Myocyte (in vitro differentiated cells): ENCODE measurements around the gene TPM4. TPM values are rescaled to one million over a fixed set of nuclear protein-coding genes. Genes with fewer than 3 reads are reported as not detected.
A peak's percentile ranks its signal among the peaks of the same experiment; 100 is the strongest.
"Not testable (repeated sequence)": the region's sequence is repeated elsewhere in the genome, so short reads cannot be mapped to it uniquely, and the experiment has no call there.

Experiments
- DNase-seq: peaks from one replicate; pipeline ENCODE4 v3.0.0-alpha.2; 2012; ENCODE audit warnings: low read depth
- total RNA-seq: library from RNA; depleted of rRNA; stranded (reverse); fragments of >200 nt; gene quantifications from 2 replicates; pipeline ENCODE4 v1.2.3, GENCODE V29; 2014

Gene TPM4
- total RNA-seq, 1 donor from 2014 or later, result 324 TPM

DNA sequence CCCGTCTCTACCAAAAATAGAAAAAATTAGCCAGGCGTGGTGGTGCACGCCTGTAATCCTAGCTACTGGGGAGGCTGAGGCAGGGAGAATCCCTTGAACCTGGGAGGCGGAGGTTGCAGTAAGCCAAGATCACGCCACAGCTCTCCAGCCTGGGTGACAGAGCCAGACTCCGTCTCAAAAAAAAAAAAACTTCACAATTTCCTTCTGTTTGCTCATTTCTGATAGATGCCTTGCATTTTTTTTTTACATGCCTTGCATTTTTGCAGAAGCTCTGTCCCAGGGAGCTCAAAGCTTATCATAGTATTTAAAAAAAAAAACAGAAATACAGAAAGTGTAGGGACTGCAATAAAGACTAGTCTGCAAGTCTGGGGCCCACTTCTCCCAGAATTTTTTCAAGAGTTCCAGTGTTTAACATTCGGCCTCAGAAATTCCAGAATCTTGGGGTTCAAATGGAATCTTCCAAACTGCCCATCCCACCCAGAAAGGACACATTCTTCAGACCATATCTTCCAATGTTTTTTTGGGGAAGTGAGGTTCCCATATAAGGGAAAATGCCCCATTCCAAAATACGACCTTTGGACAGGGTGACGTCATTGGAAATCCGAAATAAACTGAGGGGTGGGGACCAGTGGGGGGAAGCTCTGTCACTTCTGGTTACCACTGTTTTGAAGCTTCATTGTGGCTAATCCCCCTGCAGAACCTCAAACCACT, 18.2 kb downstream of the TPM4 start:
- DNase-seq, result no peak

DNA sequence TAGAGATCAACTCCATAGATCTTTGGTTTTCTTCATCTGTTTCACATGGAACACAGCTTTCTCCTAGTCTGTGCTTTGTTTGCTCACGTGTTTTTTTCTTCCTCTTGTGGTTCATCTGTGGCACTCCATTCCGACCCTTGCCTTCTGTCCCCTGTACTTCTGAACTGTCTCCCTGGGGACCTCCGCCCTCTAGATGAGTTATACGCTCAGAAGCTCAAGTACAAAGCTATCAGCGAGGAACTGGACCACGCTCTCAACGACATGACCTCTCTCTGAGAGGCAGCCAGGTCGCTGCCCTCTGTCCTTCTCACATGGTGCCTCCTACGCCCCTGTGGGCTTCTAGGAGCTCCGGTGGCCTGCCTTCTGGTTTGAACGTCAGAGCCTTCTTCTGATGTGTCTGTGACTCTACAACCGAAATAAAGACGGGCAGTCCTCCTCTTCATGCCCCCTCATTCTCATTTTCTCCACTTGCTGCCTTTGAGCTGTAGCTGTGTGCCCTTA, 18.8 kb downstream of the TPM4 start:
- no peak for DNase-seq

DNA sequence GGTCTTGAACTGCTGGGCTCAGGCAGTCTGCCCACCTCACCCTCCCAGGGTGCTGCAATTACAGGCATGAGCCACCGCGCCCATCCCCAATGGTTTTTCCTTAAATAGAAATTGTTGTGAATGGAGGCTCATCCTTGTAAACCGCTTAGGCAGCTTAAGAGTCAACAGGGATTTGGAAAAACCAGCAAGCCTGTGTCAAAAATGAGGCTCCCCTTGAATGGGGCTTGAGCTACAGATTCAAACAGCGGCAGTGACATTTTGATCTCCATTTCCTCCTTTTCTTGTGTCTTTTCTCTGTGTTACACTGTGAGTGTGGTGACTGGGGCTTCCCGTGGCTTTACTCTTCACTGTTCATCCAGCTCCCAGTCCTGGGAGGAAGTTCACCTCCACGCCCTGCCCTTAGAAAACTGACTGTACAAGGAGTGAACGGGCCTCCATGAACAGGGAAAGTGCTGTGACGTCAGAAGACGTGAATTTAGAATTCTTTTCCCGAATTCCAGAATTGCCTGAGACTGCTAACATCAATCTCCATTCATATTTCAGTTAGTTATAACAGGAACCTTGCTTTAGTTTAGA, 20.1 kb downstream of the TPM4 start:
- DNase-seq, result peak; percentile 30

DNA sequence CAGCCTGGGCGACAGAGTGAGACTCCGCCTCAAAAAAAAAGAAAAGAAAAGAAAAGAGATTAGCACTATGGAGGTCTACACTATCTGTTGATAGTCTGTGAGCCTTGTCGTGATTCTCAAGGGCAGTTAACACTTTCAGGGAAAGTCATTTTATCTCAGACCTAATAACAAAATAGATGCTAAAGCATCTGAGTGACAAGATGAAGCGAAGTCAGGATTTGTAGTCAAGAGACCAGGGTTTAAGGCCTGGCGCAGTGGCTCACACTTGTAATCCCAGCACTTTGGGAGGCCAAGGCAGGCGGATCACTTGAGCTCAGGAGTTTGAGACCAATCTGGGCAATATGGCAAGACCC, 22.1 kb downstream of the TPM4 start:
- no peak for DNase-seq

DNA sequence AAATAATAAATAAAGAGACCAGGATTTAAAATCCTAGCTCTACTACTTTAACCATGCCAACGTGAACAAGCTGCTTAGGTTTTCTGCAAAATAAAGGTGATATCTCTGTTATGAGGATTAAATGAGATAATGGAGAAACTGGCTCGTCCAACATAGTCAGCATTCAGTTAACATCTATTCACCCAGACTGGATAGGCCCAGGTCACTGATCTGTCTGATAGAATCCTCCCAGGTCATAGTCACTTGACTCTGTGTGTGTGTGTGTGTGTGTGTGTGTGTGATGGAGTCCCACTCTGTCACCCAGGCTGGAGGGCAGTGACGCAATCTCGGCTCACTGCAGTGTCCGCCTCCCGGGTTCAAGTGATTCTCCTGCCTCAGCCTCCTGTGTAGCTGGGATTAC, 22.5 kb downstream of the TPM4 start:
- DNase-seq, result no peak

DNA sequence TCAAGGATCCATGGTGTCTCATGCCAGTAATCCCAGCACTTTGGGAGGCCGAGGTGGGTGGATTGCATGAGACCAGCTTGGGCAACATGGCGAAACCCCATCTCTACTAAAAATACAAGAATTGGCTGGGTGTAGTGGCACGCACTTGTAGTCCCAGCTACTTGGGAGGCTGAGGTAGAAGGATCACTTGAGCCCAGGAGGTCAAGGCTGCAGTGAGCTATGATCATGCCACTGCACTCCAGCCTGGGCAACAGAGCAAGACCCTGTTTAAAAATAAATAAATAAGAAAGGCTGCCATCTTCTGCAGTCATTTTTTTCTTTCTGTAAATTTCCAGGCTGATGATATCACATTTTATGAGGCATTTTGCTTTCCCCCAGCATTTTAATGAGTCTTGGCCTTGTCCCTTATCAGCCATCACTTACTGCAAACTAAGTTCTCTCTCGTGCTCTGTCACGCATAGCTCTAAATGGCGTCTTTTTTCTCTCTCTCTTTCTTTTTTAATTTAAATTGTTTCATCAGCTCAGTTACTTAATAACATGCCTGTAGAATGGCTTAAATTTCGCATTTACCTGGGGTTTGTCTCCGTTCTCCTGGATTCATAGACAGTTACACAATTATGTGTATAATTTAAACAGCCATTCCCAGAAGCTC, 23.1 kb downstream of the TPM4 start:
- not testable (repeated sequence) for DNase-seq

DNA sequence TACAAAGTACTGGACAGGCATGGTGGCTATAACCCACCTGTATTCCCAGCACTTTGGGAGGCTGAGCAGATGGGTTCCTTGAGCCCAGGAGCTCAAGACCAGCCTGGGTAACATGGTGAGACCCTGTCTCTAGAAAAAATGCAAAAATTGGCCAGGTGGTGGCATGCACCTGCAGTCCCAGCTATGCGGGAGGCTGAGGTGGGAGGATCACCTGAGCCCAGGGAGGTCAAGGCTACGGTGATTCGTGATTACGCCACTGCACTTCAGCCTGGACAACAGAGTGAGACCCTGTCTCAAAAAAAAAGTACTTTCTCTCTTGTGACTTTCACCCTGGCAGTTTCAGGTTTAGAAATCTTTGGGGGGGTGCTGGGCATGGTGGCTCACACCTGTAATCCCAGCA, 24.2 kb downstream of the TPM4 start:
- DNase-seq, result no peak

DNA sequence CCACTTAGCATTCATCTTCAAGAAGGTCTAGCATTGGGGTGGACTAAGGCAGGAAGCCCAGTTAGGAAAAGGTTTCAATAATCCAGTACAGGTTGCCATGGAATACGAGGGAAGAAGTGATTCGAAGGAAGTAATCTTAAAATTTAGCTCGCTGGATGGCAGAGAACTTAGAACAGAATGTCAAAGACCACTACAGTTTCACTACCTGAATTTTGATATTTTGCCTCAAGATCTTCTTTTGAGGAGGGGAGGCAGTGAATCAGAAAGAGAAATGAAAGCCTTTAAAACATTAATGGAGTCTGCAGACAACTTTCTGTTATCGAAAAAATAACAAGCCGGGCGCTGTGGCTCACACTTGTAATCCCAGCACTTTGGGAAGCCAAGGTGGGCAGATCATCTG, 28.4 kb downstream of the TPM4 start:
- DNase-seq, result no peak

DNA sequence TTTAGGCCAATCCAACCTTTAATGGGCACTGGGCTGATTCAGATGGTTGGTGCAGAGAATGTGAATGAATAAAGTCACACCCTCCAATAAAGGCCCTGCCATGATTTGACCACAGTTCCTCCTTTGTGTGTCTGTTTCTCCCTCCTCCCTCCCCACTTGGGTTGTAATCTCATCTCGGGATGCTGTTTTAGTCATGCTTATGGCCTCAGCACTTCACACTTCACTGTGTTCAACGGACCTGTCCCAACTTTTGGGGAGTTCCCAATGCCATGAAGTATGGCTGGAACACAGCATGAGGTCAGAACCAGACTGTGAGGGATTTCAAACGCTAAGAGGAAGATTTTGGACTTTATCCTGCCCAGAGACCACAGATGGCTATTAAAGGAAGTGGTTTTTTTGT, 29.8 kb downstream of the TPM4 start:
- no peak for DNase-seq

DNA sequence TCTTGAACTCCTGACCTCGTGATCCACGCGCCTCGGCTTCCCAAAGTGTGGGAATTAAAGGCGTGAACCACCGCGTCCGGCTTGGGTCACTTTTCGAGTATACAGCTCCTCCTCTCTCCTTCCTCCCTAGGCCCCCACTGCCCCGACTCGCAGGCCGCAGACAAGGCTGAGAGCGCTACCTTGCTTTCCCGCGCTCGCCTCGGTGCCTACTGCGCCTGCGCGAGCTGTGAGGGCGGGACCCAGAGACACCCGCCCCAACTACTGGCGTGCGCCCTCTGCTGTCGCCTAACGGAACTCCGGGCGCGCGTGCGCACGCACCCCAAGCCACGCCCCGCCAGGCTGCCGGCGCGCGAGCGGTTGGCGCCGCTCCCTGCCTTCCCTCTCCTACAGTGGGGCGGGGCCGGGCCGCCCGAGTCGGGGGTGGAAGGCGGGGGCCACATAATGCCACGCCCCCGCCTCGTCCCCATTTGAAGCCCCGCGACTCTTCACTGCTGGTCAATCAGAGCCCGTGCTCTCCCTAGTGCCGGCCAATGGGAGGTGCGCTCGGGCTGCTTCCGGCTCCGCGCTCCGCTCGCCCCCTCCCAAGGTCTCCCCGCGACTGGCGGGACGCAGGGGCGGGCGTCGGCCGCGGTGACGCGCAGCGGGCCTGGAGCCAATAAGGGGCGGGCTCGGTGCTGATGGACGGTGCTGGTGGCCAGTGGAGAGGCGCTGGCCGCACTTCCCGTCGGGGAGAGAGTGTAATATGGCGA, 35.0 kb downstream of the TPM4 start, which contains the start of gene RAB8A:
TSS of gene RAB8A (plus strand) at position 730 of the 749 bp plus-strand sequence. CDS start at position 743, 13 bp downstream.
- peak; percentile 99 for DNase-seq

DNA sequence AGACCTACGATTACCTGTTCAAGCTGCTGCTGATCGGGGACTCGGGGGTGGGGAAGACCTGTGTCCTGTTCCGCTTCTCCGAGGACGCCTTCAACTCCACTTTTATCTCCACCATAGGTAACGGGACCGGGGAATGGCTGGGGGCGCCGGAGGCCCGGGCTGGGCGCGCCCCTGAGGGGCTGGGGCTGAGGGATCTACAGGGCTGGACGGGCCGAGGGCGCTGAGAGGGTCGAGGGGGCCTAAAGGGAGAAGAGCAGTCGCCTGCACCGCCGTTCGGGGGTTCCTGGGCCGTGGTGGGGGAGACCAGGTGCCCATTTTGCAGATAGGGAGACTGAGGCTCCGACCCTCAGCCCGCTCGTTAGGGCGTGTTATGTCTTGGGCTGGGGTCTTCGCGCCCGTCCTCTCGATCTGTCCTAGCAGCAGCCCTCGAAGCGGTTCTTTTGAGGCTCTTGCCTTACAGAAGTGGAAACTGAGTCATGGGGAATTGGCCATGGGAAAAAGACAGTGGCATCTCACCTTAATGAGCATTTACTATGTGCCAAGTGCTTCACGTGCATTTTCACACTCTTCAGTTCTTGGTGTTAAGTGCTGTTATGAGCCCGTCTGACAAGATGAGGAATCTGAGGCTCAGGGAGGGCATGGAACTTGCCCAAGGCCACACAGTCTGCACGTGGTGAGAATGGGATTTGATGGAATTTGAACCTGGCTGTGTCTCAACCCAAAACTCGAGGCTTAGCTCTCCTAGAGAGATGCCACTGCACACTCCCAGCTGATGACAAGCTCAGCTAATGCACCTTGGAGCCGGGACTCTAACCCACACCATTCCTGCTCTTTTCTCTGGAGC, 35.8 kb downstream of the TPM4 start:
- DNase-seq, result no peak

DNA sequence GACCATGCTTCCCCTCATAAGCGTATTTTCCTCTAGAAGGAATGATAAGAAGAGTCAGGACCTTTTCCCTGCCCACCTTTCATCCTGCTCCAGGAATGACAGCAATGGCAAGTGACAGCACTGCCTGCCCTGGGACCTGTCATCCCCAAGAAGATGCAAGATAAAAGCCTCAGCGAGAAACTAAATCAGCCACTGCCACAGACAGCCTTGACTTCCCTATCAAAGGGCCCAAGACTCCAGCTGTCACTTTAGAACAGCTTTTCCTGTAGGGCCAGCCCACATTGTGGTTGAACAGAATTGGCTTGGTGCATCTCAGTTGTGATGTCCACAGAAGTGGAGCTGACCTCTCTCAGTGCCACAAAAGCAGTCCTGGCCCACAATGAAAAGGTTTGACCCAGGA, 36.5 kb downstream of the TPM4 start:
- peak; percentile 86 for DNase-seq

DNA sequence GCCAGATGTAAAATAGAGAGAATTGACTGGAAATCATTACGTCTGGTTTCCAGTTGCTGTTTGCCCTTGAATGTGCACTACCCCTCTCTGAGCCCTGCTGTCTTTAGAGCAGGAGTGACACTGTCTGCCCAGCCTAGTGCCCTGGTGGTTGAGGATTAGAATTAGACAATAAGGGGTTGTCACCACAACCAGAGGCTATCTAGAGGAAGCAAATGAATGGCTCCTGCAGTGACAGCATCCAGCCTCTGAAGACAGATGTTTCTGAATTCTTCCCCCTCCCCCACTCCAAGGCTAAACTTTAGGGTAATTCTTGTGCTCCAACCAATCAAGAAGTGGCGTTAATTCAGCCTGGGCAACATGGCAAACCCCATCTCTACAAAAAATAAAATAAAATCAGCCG, 37.4 kb downstream of the TPM4 start:
- peak; percentile 26 for DNase-seq

DNA sequence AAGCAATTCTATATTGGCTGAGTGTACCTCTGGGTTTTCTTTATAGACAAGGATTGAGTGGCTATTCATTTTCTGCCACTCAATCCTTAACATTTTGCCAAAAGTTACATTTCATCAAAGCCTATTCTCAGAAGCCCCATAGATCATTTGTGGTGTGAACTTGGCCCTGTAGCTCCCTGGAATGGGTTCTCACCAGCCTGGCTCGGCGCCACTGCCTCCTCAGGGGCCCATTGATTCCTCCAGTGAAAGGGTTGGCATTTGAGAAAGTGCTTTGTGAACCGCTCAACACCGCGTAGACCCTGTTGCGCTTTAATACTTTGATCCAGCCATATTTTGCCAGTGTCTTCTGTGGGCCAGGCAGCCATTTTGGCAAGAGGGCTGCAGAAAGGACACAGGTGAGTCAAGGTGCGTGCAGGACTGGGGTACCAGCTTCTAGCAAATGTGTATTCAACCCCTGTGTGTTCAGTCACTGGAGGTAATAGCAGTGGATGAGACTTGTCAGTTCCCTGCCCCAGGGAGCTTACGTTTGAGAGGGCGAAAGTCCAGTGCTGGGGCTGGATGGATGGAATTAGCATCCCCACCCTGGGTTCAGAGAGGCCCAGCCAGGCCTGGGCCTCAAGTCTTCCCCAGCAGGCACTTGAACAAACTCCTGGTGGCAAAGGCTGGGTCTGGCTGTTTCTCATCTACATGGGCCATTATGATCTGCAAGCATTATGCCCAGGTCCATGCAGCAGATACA, 39.2 kb downstream of the TPM4 start:
- DNase-seq, result no peak

DNA sequence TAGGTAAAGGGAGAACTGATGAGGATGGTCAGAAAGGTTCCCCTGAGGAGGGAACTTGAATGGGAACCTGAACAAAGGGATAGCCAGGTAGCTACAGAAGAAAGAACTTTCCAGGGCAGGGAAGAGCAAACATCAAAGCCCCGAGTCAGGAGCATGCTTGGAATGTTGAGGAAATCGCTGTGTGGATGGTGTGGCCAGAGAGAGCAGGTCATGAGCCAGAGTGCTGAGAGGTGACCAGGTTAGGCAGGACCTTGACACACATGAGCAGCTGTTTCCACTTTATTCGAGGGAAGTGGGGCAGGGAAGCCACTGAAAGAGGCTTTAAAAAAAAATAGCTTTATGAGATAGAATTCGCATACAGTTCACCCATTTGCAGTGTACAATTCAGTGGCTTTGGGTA, 39.8 kb downstream of the TPM4 start:
- peak; percentile 15 for DNase-seq

DNA sequence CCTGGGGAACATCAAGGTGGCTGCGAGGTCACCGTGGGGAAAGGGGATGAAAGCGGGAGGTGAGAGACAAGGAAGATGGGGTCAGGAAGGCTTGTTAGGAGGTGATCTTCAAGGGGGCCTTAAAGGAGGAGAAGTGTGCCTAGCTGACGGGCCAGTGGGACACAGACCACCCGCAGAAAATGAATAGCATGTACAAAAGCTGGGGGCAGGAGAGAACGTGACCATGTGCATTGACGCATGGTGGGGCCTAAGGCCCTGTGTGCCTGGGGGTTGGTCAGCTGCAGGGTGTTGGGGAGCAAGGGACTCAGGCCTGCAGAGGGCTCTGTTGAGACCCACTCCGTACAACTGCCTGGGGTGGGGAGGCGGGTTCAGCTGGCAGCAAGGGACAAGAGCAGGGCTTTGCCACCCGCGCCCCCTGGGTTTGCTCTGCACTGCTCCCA, 41.3 kb downstream of the TPM4 start:
- no peak for DNase-seq

DNA sequence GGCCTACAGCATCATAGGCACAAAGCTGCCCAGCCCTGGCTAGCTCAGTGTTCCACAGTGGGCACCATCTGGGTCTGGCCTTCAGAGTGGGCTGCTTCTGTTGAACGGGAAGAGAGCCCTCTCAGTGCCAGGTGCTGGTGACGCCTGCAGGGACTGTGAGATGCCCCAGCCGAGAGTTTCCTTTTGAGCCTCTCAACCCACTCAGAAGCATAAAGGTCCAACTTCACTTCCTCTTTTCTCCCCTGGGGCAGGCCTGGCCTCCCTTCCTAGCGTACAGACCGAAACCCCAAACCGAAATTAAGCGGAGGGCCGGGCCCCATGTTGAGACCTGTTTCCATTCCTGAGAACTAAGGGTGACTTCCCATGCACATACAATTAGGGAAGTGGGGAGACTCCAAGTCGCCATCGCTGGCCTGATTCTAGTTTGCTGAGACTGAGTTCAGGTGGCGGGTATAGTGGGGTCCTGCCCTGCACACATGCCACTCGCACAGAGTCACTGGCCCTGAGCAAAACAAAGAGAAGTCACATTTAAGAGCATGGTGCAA, 42.3 kb downstream of the TPM4 start:
- DNase-seq, result no peak

DNA sequence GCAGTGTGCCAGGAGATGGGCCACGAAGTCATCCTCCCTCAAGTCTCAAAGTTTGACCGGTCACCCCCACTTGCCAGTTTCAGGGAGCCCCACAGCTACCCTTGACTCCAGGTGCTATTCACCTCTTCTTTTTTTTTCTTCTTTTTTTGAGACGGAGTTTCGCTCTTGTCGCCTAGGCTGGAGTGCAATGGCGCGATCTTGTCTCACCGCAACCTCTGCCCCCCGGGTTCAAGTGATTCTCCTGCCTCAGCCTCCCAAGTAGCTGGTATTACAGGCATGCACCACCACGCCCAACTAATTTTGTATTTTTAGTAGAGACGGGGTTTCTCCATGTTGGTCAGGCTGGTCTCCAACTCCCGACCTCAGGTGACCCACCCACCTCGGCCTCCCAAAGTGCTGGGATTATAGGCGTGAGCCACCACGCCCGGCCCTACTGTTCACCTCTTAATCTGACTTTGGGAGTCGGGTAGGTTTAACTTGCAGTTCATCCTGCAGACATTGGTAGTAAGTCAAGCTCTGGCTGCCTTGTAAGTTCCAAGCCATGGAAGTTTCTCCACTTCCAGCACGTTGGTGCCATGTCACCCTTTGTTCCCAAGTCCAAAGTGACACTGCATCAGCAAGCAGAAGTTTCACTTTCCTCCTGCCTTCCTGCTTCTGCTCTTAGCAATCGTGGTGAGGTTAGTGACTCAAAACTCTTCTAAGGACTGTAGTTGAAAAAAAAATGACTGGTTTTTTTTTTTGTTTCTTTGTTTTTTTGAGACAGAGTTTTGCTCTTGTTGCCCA, 43.0 kb downstream of the TPM4 start:
- DNase-seq, result not testable (repeated sequence)

DNA sequence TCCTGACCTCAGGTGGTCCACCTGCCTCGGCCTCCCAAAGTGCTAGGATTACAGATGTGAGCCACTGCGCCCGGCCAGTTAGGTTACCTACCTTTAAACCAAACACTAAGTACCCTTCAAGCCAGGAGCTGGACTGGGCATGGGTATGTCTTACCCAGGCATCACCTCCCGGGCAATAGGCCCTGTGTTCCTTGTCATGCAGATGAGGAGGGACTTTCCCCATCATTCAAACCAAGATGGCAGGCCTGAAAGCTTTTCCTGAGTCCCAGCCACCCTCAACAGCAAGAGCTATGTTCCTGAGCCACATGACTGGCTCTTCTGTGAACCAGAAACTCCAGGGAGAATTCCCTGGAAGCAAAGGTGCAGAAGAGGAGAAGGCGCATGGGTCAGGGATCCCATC, 44.8 kb downstream of the TPM4 start:
- DNase-seq, result no peak
